Measurements from ENCODE around the gene SMIM35. TPM values are rescaled to one million over a fixed set of nuclear protein-coding genes. Genes with fewer than 3 reads are reported as not detected.

SMIM35 gene
- total and polyA plus RNA-seq, 2 of the 4 experiments (the other 2 are of a cell fraction) = not detected

GRCh38 chr11:117977029-117977428, 109.7 kb downstream of the SMIM35 start:
- no TSS peak for BruUV-seq (replicated peaks)
- 0% methylated on average over 1 of the region's 5 CpGs; no CpG with 5 or more reads in 1 of the 2 experiments for WGBS, 2 experiments (ENCODE audit: extremely low coverage in 2 of 2, insufficient read length in 1 of 2)
- no peak for ATAC-seq (ENCODE audit: low read depth)
- Histone ChIP-seq H3K9me3 (ENCODE audit: control insufficient read depth, insufficient read depth, low read length) (no peaks in the 10 kb centered on the region), H2AK9ac (replicated peaks; ENCODE audit: low read depth, low read length, poor library complexity) (no peak overlapping the region), H4K20me1 (ENCODE audit: insufficient read depth, low read length) (no peaks in the 10 kb centered on the region), H4K8ac (ENCODE audit: low read depth in 2 of 2, low read length in 2 of 2) (no peak overlapping the region), H2BK20ac (ENCODE audit: low read depth, low read length) (no peak overlapping the region), H3K18ac (ENCODE audit: low read depth, low read length) (no peak overlapping the region), H3K9ac (ENCODE audit: low read depth, low read length) (no peak overlapping the region), H3K14ac (replicated peaks; ENCODE audit: low read depth, low read length) (no peak overlapping the region), H2BK5ac (ENCODE audit: low read depth, low read length, poor library complexity, severe bottlenecking) (no peak overlapping the region), H2AK5ac (ENCODE audit: low read depth, low read length) (no peak overlapping the region), H3K56ac (ENCODE audit: extremely low read depth, insufficient read depth, low read length) (no peak overlapping the region), H3K4me2 (ENCODE audit: low read depth, low read length) (no peak overlapping the region), H3K27ac (ENCODE audit: insufficient read depth, low read length) (no peak overlapping the region), H3K79me1 (ENCODE audit: low read depth in 1 of 2, low read length in 2 of 2) (no peaks in the 10 kb centered on the region), H3K27me3 (ENCODE audit: control insufficient read depth, insufficient read depth, low read length) (no peaks in the 10 kb centered on the region; the same call in 1 of the 2 replicates), H2BK15ac (ENCODE audit: low read depth, low read length) (no peak overlapping the region), H4K91ac (ENCODE audit: insufficient read depth, low read depth, low read length) (no peak overlapping the region), H4K5ac (ENCODE audit: low read depth, low read length) (no peak overlapping the region), H2AFZ (replicated peaks; ENCODE audit: low read length, poor library complexity) (no peak overlapping the region), H2BK120ac (ENCODE audit: low read depth, low read length) (no peak overlapping the region), H3K4me1 (ENCODE audit: control insufficient read depth, insufficient read depth, low read length) (no peaks in the 10 kb centered on the region), H3K9me1 (ENCODE audit: insufficient read depth, low read length) (no peaks in the 10 kb centered on the region), H3K4ac (ENCODE audit: low read depth, low read length) (no peak overlapping the region), H3K4me3 (ENCODE audit: insufficient read depth, low read depth, low read length) (no peak overlapping the region), H3K36me3 (ENCODE audit: control insufficient read depth, insufficient read depth, low read length) (no peaks in the 10 kb centered on the region), H3K23ac (ENCODE audit: low read depth, low read length) (no peak overlapping the region)
- in situ Hi-C loops (cut with MboI; ENCODE audit: low sequenced_read_pairs) = no loop called here
- ChIA-PET CTCF (no interaction called here), POLR2A (ENCODE audit: unreplicated experiment) (no interaction called here)
- dilution Hi-C loops (cut with HindIII; ENCODE audit: low sequenced_read_pairs, unreplicated experiment) = no loop called here
- TF ChIP-seq MAZ (IDR thresholded peaks at IDR 0.05; ENCODE audit: borderline replicate concordance, low read depth, low read length) (no peak), BHLHE40 (IDR thresholded peaks at IDR 0.05; ENCODE audit: low read depth, low read length) (no peak), NFE2L2 (IDR thresholded peaks at IDR 0.05; ENCODE audit: low read depth, low read length) (no peak), RFX5 (IDR thresholded peaks at IDR 0.05; ENCODE audit: low read depth, low read length) (no peak), SMC3 (IDR thresholded peaks at IDR 0.05; ENCODE audit: low read depth, low read length) (no peak), RCOR1 (IDR thresholded peaks at IDR 0.05; ENCODE audit: insufficient replicate concordance, low read length) (no peak), CHD1 (IDR thresholded peaks at IDR 0.05; ENCODE audit: low read depth, low read length) (no peak), FOS (IDR thresholded peaks at IDR 0.05; ENCODE audit: low read depth, low read length) (no peak)
- intact Hi-C loops (cut with micrococcal nuclease) = no loop called here
- no peak for DNase-seq
